NT2/D1 (cell line): ENCODE data around the gene KCNH6.

Experiments
- SUZ12 ChIP-seq: IDR thresholded peaks from 2 replicates; pipeline ENCODE4 v1.6.1; 2011; ENCODE audit not compliant: insufficient read length, insufficient read depth; ENCODE audit errors: extremely low read depth
- YY1 ChIP-seq: IDR thresholded peaks from 2 replicates; pipeline ENCODE4 v1.6.1; 2011; ENCODE audit not compliant: insufficient read length, insufficient read depth
- ZNF274 ChIP-seq: IDR thresholded peaks from 2 replicates; pipeline ENCODE4 v1.6.1; 2011; ENCODE audit warnings: mild to moderate bottlenecking, low read depth, low read length

DNA sequence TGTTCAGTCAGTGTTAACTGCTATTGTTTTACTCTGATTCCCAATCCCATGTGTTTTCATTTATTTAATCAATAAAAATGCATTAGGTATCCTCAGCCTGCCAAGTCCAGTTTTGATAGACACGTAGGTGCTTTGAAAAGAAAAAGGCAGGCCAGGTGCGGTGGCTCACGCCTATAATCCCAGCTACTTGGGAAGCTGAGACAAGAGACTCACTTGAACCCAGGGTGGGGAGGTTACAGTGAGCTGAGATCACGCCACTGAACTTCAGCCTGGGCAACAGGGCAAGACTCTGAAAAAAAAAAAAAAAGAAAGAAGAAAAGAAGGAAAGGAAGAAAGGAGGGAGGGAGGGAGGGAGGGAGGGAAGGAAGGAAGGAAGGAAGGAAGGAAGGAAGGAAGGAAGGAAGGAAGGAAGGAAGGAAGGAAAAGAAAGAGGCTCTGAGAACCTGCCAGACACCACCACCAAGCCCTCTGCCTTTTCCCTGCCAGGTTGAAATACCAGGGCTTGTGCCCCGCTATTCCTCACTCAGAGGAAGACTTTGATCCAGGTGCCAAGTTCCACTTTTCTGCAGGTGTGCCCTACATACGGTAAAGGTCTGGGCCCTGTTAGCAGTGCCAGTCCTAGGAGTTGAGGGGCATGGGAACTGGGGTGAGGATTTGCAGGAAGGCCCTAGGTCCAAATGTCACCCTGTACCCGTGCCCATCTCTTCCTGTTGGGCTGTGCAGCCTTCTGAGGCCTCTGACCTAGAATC lies 10.1 kb upstream of the KCNH6 start:
- TF ChIP-seq ZNF274 (no peak), YY1 (no peak), SUZ12 (no peak)
